Cardiac fibroblast (primary cell): ENCODE measurements around the gene MAP4K4.

Experiments used
- DNase-seq, 2 donors: peaks; one replicate each; pipeline versions ENCODE4 v3.0.0 to v3.0.0-alpha.2; 2010; ENCODE audit warnings: low read depth in 2 of 2
- H3K4me3 ChIP-seq, 2 donors: replicated peaks in 1 of 2; 1 replicate in 1 of 2; 2 replicates in 1 of 2; pipeline ENCODE4 v1.5.1; 2011; ENCODE audit warnings: low read depth in 2 of 2, low read length in 2 of 2, mild to moderate bottlenecking in 2 of 2, moderate library complexity in 1 of 2
- CTCF ChIP-seq: IDR thresholded peaks from one replicate; pipeline ENCODE4 v1.5.1; 2011; ENCODE audit warnings: low read depth, mild to moderate bottlenecking, low read length, inconsistent platforms

MAP4K4 gene

DNA sequence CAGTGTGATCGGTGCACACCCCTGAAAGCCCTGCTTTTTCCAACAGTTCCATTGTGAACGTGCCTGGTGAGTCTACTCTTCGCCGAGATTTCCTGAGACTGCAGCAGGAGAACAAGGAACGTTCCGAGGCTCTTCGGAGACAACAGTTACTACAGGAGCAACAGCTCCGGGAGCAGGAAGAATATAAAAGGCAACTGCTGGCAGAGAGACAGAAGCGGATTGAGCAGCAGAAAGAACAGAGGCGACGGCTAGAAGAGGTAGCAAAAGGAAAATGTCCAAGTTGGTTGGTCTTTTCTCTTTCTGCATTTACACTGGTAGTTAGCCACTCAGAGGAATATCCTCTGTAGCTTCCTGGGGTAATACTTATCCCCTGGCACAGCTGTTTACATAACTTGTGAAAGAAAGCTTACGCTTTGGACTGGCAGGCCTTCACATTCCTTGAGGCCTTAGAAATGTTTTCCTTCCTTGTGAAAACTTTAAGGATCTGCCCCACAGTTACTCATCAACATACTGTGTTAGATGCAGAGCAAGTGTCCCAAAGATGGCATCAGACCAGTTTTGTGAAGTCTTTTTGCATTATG, 146.6 kb downstream of the MAP4K4 start:
- no peak overlapping the region for H3K4me3 ChIP-seq
- no peak for TF ChIP-seq CTCF
- peak; percentile 62 to 80 for DNase-seq

GRCh38 chr2:101846973-101847372, 149.5 kb downstream of the MAP4K4 start:
- TF ChIP-seq CTCF: no peak
- no peak for DNase-seq

GRCh38 chr2:101847661-101848339, 150.3 kb downstream of the MAP4K4 start:
- TF ChIP-seq CTCF: no peak
- no peak overlapping the region for H3K4me3 ChIP-seq
- DNase-seq: peak in 1 of 2 donors; percentile 57

More at GRCh38 chr2:101846973-101847372, 149.5 kb downstream of the MAP4K4 start:
- H3K4me3 ChIP-seq: no peak overlapping the region

DNA sequence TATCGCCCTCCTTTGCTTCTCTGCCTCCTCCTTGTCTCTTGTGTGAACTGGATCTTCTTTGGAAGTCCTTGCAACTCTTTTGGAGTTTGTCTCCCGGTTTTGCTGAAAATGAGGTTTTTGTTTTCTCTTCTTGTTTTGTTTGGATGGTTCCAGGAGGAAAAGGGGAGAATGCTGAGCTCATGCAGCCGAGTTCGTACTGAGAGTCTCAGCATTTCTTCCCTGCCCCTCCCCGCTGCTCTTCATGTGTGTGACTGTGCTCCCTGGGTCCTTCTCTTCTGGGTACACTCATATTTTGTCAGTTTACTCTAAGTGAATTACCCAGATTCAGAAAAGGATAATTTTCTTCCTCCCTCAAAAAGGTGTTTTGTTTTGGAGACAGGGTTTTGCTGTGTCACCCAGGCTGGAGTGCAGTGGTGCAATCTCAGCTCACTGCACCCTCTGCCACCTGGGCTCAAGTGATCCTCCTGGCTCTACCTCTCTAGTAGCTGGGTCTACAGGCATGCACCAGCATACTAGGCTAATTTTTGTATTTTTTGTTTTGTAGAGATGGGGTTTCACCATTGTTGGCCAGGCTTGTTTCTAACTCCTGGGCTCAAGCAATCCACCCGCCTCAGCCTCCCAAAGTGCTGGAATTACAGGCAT, 151.4 kb downstream of the MAP4K4 start:
- no peak for DNase-seq
- no peak overlapping the region for H3K4me3 ChIP-seq
- TF ChIP-seq CTCF: no peak

GRCh38 chr2:101850450-101850849, 152.9 kb downstream of the MAP4K4 start:
- no peak overlapping the region for H3K4me3 ChIP-seq
- no peak for TF ChIP-seq CTCF
- no peak for DNase-seq

DNA sequence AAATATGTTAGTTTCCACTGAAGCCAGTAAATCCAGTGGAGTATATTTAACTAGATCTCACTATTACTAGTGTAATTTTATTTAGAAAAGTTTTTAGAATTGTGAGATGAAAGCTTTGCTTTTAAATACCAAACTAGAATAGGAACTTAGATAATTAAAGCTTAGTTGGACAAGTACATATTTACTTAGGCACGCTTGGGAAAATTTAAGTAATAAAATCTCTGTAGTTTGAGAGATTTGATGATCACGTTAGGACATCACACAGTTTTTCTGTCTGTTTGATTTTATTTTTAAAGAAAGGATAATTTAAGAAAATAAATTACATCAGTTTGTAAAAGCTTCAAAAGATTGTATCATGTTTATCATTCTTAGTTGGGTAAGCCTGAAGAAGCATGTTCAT, 153.5 kb downstream of the MAP4K4 start:
- TF ChIP-seq CTCF: no peak
- no peak overlapping the region for H3K4me3 ChIP-seq
- no peak for DNase-seq
